HG02884 (cell line): Measurements from ENCODE around the gene PLB1.

Experiments
- ATAC-seq: cut with Tn5 transposase; IDR thresholded peaks from one replicate; pipeline ENCODE4 v1.9.1; 2021; ENCODE audit warnings: mild to moderate bottlenecking, moderate library complexity; ENCODE audit not compliant: unreplicated experiment

The PLB1 gene

GRCh38 chr2:28586867-28587266, 91.0 kb downstream of the PLB1 start:
- no peak for ATAC-seq

DNA sequence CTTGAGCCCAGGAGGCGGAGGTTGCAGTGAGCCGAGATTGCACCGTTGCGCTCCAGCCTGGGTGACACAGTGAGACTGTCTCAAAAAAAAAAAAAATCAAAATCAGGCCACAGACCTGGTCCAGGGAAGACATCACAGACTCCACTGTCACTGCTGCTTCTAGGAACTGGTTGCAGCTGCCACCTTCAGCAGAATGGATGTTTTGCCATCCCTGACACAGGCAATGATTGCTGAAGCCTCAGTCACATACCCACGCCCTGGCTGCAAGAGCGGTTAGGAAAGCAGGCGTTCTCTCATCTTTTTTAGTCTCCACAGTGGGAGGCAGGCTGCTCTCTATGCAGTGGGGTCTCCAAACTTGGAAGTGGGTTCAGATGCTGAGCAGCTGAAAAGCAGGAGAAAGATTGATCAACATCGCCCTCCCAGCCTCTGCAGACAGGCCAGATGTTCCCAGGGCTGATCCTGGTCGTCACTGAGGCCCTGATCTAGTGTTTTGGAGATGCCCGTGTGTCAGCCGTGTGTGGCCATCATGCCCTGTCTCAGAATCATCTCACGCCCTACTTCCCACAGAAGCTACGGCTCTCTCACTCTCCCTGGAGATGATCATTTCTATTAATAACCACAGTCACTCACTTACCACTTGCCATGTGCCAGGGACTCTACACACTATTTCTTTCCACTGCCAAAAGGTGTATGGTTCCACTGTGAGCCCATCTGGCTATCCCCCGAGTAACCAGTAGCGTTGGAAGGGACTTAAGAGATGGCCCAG, 91.8 kb downstream of the PLB1 start:
- no peak for ATAC-seq

GRCh38 chr2:28588292-28588670, 92.4 kb downstream of the PLB1 start:
- ATAC-seq = no peak

- no peak for ATAC-seq
Observed at GRCh38 chr2:28589746-28590463, 94.0 kb downstream of the PLB1 start.

DNA sequence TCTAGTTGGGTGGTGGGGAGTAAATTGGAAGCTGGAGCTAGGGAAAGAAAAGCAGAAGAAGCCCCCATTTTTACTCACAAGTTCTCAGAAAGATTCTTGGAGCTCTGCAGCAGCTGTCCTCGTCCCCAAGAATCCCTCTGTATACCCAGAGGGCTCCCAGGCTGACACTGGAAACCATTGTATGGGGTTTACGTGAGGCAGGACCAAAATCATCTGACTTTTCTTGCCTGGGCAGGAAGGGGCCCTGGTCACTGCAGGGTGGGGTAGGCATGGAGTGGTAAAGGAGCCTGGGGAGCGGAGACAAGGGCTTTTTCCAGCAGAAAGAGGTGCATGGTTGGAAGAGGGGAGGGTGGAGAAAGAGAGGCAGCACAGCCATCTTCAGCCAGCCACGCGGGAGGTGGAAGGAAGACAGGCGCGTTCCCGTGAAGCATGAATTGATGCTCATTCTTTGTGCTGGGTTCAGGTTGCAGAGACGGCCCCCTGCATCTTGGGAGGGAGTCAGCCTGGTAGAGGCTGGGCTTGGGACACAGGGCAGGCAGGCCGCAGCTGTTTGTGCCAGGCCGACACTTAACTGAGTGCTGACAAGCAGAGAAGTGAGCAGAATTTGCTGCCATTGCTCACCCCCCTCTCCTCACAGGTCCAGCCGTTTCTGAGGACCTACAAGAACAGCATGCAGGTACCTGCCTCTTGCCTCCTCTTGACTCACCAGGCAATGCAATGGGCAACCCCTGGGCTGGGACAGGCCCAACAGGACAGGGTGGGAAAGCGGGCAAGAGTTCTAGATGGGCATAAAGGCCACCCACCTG, 94.8 kb downstream of the PLB1 start:
- no peak for ATAC-seq

- no peak for ATAC-seq
Observed at GRCh38 chr2:28591711-28592335, 96.0 kb downstream of the PLB1 start.

DNA sequence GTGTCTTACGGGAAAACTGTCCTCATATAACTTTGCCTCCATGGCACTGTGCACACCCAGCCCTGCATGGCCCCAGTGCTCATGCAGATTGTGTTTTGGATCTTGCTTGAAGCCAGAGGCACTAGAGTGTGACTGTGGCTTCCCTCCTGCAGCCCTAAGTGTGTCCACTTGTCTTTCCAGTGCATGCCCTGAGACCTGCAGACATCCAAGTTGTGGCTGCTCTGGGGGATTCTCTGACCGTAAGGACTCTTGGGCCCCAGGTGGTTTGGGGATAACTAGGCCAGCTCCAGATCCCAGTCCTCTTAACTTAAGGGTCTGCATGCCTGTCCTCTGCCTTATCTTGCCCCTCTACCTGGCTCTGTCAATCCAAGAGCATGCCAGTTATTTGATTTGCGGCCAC, 96.6 kb downstream of the PLB1 start:
- ATAC-seq = no peak

GRCh38 chr2:28593160-28593755, 97.4 kb downstream of the PLB1 start:
- ATAC-seq = no peak

GRCh38 chr2:28594000-28594331, 98.1 kb downstream of the PLB1 start:
- no peak for ATAC-seq

- no peak for ATAC-seq
Observed at GRCh38 chr2:28594332-28595108, 98.7 kb downstream of the PLB1 start.

DNA sequence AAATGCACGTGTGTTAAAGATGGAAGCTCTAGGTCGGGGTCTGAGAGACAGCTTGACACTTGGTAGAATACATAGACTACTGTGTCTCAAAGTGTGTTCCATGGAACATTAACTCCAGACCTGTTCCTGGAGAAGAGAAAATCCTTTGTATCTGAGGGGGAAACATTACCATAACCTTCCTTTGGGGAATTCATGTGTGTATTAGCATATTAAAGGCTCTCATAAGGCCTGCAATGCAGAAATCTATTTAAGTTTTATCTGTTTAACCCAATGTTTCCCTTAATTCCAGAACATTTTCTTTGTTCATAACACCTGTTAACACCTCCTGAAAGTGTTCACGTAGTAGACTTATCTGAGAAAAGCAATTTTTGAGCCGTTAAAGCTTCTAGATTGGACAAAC, 99.5 kb downstream of the PLB1 start:
- ATAC-seq = no peak

GRCh38 chr2:28598484-28598883, 102.6 kb downstream of the PLB1 start:
- no peak for ATAC-seq

DNA sequence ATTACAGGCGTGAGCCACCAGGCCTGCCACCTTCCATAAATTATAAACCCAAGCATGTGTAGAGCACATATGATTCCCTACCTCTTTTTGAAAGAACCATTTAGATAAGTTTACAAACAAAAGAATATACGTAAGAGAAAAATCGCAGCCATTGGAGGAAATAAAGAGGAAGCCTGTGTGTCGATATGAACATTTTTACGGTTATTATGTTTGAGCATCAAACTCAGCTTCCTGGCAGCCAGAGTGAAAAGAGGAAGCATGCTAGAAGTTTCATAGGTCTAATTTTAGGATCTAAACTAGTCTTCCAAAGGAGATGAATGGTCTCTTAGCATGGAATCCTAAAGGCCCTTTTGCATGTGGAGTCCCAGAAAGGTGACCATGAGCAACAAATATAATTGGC, 104.3 kb downstream of the PLB1 start:
- ATAC-seq = no peak

- ATAC-seq = no peak
Observed at GRCh38 chr2:28601616-28602015, 105.8 kb downstream of the PLB1 start.

- ATAC-seq = no peak
Observed at GRCh38 chr2:28602136-28602660, 106.3 kb downstream of the PLB1 start.

GRCh38 chr2:28602751-28603639, 107.1 kb downstream of the PLB1 start:
- no peak for ATAC-seq

GRCh38 chr2:28603821-28604220, 108.0 kb downstream of the PLB1 start:
- ATAC-seq = no peak

GRCh38 chr2:28604284-28604843, 108.5 kb downstream of the PLB1 start:
- ATAC-seq = no peak

DNA sequence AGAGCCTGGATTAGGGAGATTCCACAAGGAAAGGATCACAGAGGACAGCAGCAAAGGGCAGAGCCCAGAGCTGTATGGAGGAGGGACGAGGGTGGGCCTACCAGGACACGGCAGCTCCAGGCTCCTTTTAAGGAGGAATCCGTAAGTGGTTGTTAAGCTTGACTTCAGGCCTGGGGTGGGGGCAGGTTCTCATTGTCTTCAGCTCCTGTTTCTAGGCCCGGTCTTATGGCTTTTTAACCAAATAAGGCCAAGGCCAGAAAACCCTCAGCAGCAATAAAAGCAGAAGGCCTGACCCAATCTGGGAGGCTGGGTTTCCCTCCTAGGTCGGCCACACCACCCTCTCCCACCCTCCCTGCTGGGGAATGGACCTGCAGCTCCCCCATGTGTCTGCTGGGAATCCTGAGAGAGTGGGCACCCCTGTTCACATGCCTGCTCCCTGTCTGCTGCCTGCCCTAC, 111.2 kb downstream of the PLB1 start:
- ATAC-seq = no peak
